Measurements from ENCODE around the gene LYL1.

DNA sequence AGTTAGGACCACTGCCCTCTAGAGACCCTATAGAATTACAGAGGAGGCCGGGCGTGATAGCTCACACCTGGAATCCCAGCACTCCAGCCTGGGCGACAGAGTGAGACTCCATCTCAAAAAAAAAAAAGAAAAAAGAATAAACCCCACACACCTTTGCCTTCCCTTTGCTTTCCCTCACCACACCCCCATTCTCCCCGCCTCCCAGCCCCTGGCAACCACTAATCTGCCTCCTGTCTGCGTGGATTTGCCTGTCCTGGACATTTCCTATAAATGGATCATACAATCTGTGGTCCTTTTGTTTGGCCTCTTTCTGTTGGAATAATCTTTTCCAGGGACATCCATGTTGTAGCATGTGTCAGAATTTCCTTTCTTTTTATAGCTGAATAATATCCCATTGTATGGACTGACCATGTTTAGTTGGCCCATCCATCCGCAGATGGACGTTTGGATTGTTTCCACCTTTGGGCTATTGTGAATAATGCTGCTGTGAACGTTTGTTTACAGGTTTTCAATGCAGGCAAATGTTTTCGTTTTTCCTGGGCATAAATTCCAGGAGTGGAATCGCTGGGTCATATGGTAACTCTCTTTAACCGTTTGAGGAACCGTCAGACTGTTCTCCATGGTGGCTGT is 30.7 kb upstream of the LYL1 start:
- TF ChIP-seq JUND (IDR thresholded peaks at IDR 0.05), result no peak
- TF ChIP-seq, protein P1, sequence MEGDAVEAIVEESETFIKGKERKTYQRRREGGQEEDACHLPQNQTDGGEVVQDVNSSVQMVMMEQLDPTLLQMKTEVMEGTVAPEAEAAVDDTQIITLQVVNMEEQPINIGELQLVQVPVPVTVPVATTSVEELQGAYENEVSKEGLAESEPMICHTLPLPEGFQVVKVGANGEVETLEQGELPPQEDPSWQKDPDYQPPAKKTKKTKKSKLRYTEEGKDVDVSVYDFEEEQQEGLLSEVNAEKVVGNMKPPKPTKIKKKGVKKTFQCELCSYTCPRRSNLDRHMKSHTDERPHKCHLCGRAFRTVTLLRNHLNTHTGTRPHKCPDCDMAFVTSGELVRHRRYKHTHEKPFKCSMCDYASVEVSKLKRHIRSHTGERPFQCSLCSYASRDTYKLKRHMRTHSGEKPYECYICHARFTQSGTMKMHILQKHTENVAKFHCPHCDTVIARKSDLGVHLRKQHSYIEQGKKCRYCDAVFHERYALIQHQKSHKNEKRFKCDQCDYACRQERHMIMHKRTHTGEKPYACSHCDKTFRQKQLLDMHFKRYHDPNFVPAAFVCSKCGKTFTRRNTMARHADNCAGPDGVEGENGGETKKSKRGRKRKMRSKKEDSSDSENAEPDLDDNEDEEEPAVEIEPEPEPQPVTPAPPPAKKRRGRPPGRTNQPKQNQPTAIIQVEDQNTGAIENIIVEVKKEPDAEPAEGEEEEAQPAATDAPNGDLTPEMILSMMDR (IDR thresholded peaks at IDR 0.05; ENCODE audit: low read depth, low read length, missing input control), result no peak
- TF ChIP-seq EGR1 (IDR thresholded peaks at IDR 0.05; ENCODE audit: low read depth in 2 of 2), result no peak
